AG10803 (cell line): ENCODE data around the gene ENKUR.
A peak's percentile ranks its signal among the peaks of the same experiment; 100 is the strongest.

ENCODE experiments used
- DNase-seq: peaks from one replicate; pipeline ENCODE4 v3.0.0; 2010; ENCODE audit warnings: low read depth
- H3K4me3 ChIP-seq: 2 replicates; pipeline ENCODE4 v1.5.1; 2011; ENCODE audit warnings: mild to moderate bottlenecking, low read length, control low read depth
- CTCF ChIP-seq: conservative IDR thresholded peaks from 2 replicates; pipeline ENCODE4 v1.5.1; 2011; ENCODE audit warnings: mild to moderate bottlenecking, low read length, control low read depth, inconsistent platforms

Gene ENKUR

GRCh38 chr10:25059990-25060389 is 44.0 kb upstream of the ENKUR start:
- no peak overlapping the region for H3K4me3 ChIP-seq
- TF ChIP-seq CTCF = no peak
- DNase-seq = peak; percentile 91

GRCh38 chr10:25057886-25058285 is 41.9 kb upstream of the ENKUR start:
- H3K4me3 ChIP-seq = no peak overlapping the region
- no peak for TF ChIP-seq CTCF
- no peak for DNase-seq

- no peak overlapping the region for H3K4me3 ChIP-seq
- no peak for TF ChIP-seq CTCF
- no peak for DNase-seq
These were observed 40.8 kb upstream of the ENKUR start for GRCh38 chr10:25056726-25057125.

GRCh38 chr10:25052012-25052411 is 36.1 kb upstream of the ENKUR start:
- DNase-seq = no peak
- no peak overlapping the region for H3K4me3 ChIP-seq
- no peak for TF ChIP-seq CTCF

GRCh38 chr10:25050402-25050801 is 34.4 kb upstream of the ENKUR start:
- TF ChIP-seq CTCF = no peak
- DNase-seq = no peak

GRCh38 chr10:25049966-25050365 is 34.0 kb upstream of the ENKUR start:
- TF ChIP-seq CTCF = no peak
- DNase-seq = peak; percentile 30

More at GRCh38 chr10:25050402-25050801, 34.4 kb upstream of the ENKUR start:
- no peak overlapping the region for H3K4me3 ChIP-seq

GRCh38 chr10:25048450-25048849 is 32.5 kb upstream of the ENKUR start:
- no peak for TF ChIP-seq CTCF
- DNase-seq = no peak
- no peak overlapping the region for H3K4me3 ChIP-seq

More at GRCh38 chr10:25049966-25050365, 34.0 kb upstream of the ENKUR start:
- H3K4me3 ChIP-seq = no peak overlapping the region
